H9 (cell line): Measurements from ENCODE around the gene TRIP6. TPM values are rescaled to one million over a fixed set of nuclear protein-coding genes. Genes with fewer than 3 reads are reported as not detected.

Source experiments
- DNase-seq: peaks from one replicate; pipeline ENCODE4 v3.0.0-alpha.2; 2017
- H2AFZ ChIP-seq: one replicate; pipeline ENCODE4 v1.6.1; 2013; ENCODE audit warnings: mild to moderate bottlenecking, low read length, control low read depth, moderate library complexity
- H2AK5ac ChIP-seq: 2 replicates; pipeline ENCODE4 v1.6.1; 2013; ENCODE audit warnings: low read length, control low read depth, mixed read lengths; ENCODE audit not compliant: insufficient read length
- H2BK120ac ChIP-seq: one replicate; pipeline ENCODE4 v1.6.1; 2013; ENCODE audit warnings: low read depth, mild to moderate bottlenecking, low read length, control low read depth, inconsistent platforms; ENCODE audit not compliant: poor library complexity, severe bottlenecking
- H2BK12ac ChIP-seq: 2 replicates; pipeline ENCODE4 v1.6.1; 2013; ENCODE audit warnings: low read length, control low read depth, mixed read lengths, low read depth; ENCODE audit not compliant: insufficient read length
- H2BK15ac ChIP-seq: 2 replicates; pipeline ENCODE4 v1.6.1; 2013; ENCODE audit warnings: low read depth, low read length, control low read depth
- H2BK20ac ChIP-seq: one replicate; pipeline ENCODE4 v1.6.1; 2013; ENCODE audit warnings: low read depth, mild to moderate bottlenecking, low read length, control low read depth, inconsistent platforms; ENCODE audit not compliant: poor library complexity, severe bottlenecking
- H2BK5ac ChIP-seq: 2 replicates; pipeline ENCODE4 v1.6.1; 2013; ENCODE audit warnings: low read length, control low read depth, mixed read lengths; ENCODE audit not compliant: insufficient read length
- H3K14ac ChIP-seq: 2 replicates; pipeline ENCODE4 v1.6.1; 2013; ENCODE audit warnings: low read length, control low read depth; ENCODE audit not compliant: insufficient read depth
- H3K18ac ChIP-seq: 2 replicates; pipeline ENCODE4 v1.6.1; 2013; ENCODE audit warnings: low read depth, mild to moderate bottlenecking, mixed read lengths, low read length, control low read depth; ENCODE audit not compliant: insufficient read length
- H3K23ac ChIP-seq: 2 replicates; pipeline ENCODE4 v1.6.1; 2013; ENCODE audit warnings: low read length, control low read depth, mixed read lengths, low read depth; ENCODE audit not compliant: insufficient read length
- H3K23me2 ChIP-seq: 2 replicates; pipeline ENCODE4 v1.6.1; 2013; ENCODE audit warnings: low read depth, mild to moderate bottlenecking, mixed read lengths, low read length, control low read depth; ENCODE audit not compliant: insufficient read length, poor library complexity, severe bottlenecking
- H3K27ac ChIP-seq: 2 replicates; pipeline ENCODE4 v1.5.1; 2013; ENCODE audit warnings: low read length, control low read depth, mixed read lengths, low read depth; ENCODE audit not compliant: insufficient read length
- H3K27me3 ChIP-seq: 2 replicates; pipeline ENCODE4 v1.6.1; 2013; ENCODE audit warnings: low read length, control low read depth, inconsistent platforms; ENCODE audit not compliant: insufficient read depth
- H3K4ac ChIP-seq: 2 replicates; pipeline ENCODE4 v1.6.1; 2013; ENCODE audit warnings: low read depth, mild to moderate bottlenecking, control low read depth, inconsistent platforms, low read length, moderate library complexity
- H3K4me1 ChIP-seq: 2 replicates; pipeline ENCODE4 v1.6.1; 2013; ENCODE audit warnings: low read length, control low read depth, inconsistent platforms; ENCODE audit not compliant: insufficient read depth
- H3K4me2 ChIP-seq: 2 replicates; pipeline ENCODE4 v1.6.1; 2013; ENCODE audit warnings: low read length, control low read depth, mixed read lengths; ENCODE audit not compliant: insufficient read length, insufficient read depth
- H3K56ac ChIP-seq: 2 replicates; pipeline ENCODE4 v1.6.1; 2013; ENCODE audit warnings: low read depth, mild to moderate bottlenecking, mixed read lengths, low read length, control low read depth; ENCODE audit not compliant: insufficient read length
- H3K79me1 ChIP-seq: 2 replicates; pipeline ENCODE4 v1.6.1; 2013; ENCODE audit warnings: low read depth, mild to moderate bottlenecking, moderate library complexity, low read length, control low read depth, inconsistent platforms; ENCODE audit not compliant: insufficient read depth, poor library complexity, severe bottlenecking
- H3K79me2 ChIP-seq: 2 replicates; pipeline ENCODE4 v1.6.1; 2013; ENCODE audit warnings: low read length, control low read depth, inconsistent platforms; ENCODE audit not compliant: insufficient read depth
- H3K9ac ChIP-seq: 2 replicates; pipeline ENCODE4 v1.6.1; 2013; ENCODE audit warnings: low read length, control low read depth, mixed read lengths; ENCODE audit not compliant: insufficient read length; ENCODE audit errors: extremely low read depth
- H3K9me3 ChIP-seq: one replicate; pipeline ENCODE4 v1.6.1; 2013; ENCODE audit warnings: low read depth, low read length, inconsistent platforms; ENCODE audit not compliant: control insufficient read depth
- H3T11ph ChIP-seq: one replicate; pipeline ENCODE4 v1.6.1; 2013; ENCODE audit warnings: mild to moderate bottlenecking, low read length, control low read depth, inconsistent platforms
- H4K20me1 ChIP-seq: one replicate; pipeline ENCODE4 v1.6.1; 2013; ENCODE audit not compliant: control insufficient read depth, insufficient read length, insufficient read depth
- H4K5ac ChIP-seq: 2 replicates; pipeline ENCODE4 v1.6.1; 2013; ENCODE audit warnings: low read depth, mild to moderate bottlenecking, mixed read lengths, low read length, control low read depth; ENCODE audit not compliant: insufficient read length
- H4K8ac ChIP-seq: replicated peaks from 2 replicates; pipeline ENCODE4 v1.6.1; 2013; ENCODE audit warnings: low read length, control low read depth, mixed read lengths, low read depth; ENCODE audit not compliant: insufficient read length
- H4K91ac ChIP-seq: 2 replicates; pipeline ENCODE4 v1.6.1; 2013; ENCODE audit warnings: low read depth, mild to moderate bottlenecking, moderate library complexity, mixed read lengths, low read length, control low read depth; ENCODE audit not compliant: insufficient read length
- H3K27ac Mint-ChIP-seq, 3 experiments: 2 replicates in 2 of 3; 3 replicates in 1 of 3; pipeline ENCODE4 v1.8.0; 2020 to 2021; ENCODE audit warnings: mixed read lengths in 3 of 3, mild to moderate bottlenecking in 1 of 3, moderate library complexity in 1 of 3
- H3K27me3 Mint-ChIP-seq: 2 replicates; pipeline ENCODE4 v1.8.0; 2021; ENCODE audit warnings: low read depth, mild to moderate bottlenecking, moderate library complexity, mixed read lengths
- H3K36me3 Mint-ChIP-seq, 3 experiments: 2 replicates in 2 of 3; 3 replicates in 1 of 3; pipeline ENCODE4 v1.8.0; 2020 to 2021; ENCODE audit warnings: low read depth in 3 of 3, mixed read lengths in 3 of 3; ENCODE audit not compliant: insufficient read depth in 1 of 3
- H3K4me1 Mint-ChIP-seq, 2 experiments: 2 replicates each; pipeline ENCODE4 v1.8.0; 2020; ENCODE audit warnings: mixed read lengths in 2 of 2
- H3K4me3 Mint-ChIP-seq, 2 experiments: 2 replicates in 1 of 2; 3 replicates in 1 of 2; pipeline ENCODE4 v1.8.0; 2020 to 2021; ENCODE audit warnings: mild to moderate bottlenecking in 2 of 2, mixed read lengths in 2 of 2, moderate library complexity in 1 of 2
- H3K9me3 Mint-ChIP-seq, 2 experiments: 2 replicates in 1 of 2; 3 replicates in 1 of 2; pipeline ENCODE4 v1.8.0; 2020; ENCODE audit warnings: mild to moderate bottlenecking in 2 of 2, mixed read lengths in 2 of 2, moderate library complexity in 1 of 2
- WGBS: extraction: QIAGEN DNeasy Blood & Tissue Kit; methylation state at CpG from one replicate; pipeline ENCODE4 v1.1.7; 2013; ENCODE audit warnings: missing lambda C conversion rate, low lambda C conversion rate, mixed read lengths; ENCODE audit not compliant: insufficient read length; ENCODE audit errors: extremely low coverage; 5-methylcytosine and 5-hydroxymethylcytosine counted together
- total RNA-seq: library from RNA; stranded (reverse); gene quantifications from 2 replicates; pipeline ENCODE4 v1.2.1, GENCODE V29; 2021
- TF ChIP-seq, protein P1 (sequence below): fragments of 200-600 bp; sonication (generic); conservative IDR thresholded peaks from 3 replicates; pipeline ENCODE4 v1.8.0; 2021; ENCODE audit warnings: antibody characterized with exemption, mild to moderate bottlenecking

Gene TRIP6
- total RNA-seq, 1 experiment from 2014 or later = 122 TPM

DNA sequence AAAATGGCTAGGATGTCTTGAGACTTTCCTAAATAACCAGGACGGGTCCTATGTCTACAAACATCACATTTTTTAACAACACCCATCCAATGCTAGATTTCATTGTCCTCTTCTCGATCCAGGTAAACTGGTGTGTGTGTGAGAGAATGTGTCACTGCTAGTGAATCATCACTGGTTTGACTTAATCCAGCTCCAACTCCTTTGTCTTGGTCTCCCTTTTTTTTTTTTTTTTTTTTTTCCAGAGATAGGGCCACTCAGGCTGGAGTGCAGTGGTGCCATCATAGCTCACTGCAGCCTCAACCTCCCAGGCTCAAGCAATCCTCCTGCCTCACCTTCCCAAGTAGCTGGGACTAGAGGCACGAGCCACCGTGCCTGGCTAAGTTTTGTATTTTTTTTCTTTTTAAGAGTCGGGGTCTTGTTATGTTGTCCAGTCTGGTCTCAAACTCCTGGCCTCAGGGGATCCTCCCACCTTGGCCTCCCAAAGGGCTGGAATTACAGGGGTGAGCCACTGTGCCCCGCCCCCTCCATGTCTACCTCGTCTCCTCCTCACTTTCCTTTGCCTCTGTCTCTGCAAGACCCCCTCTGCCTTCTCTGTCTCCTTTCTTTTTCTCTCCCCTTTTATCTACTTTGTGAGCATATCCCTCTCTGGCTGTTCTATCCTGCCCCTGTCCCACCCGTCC, 24.5 kb downstream of the TRIP6 start:
- Histone ChIP-seq H3K18ac (no peak overlapping the region), H2BK15ac (no peak overlapping the region), H3K23me2 (peaks cover 36% of the 10 kb centered on the region), H4K20me1 (no peaks in the 10 kb centered on the region), H4K91ac (no peak overlapping the region), H3K9ac (no peak overlapping the region), H3K4me1 (peaks cover 2% of the 10 kb centered on the region; the same call in 1 of the 2 replicates), H2BK12ac (no peak overlapping the region), H3K27me3 (peaks cover 7% of the 10 kb centered on the region), H2AFZ (no peak overlapping the region), H3K27ac (no peak overlapping the region), H3K14ac (no peak overlapping the region), H4K8ac (no peak overlapping the region), H3K79me1 (no peaks in the 10 kb centered on the region), H2BK20ac (no peak overlapping the region), H2BK5ac (no peak overlapping the region), H3K56ac (no peak overlapping the region), H3T11ph (no peak overlapping the region), H3K9me3 (no peaks in the 10 kb centered on the region), H2BK120ac (no peak overlapping the region), H3K4ac (no peak overlapping the region; the same call in 1 of the 2 replicates), H4K5ac (no peak overlapping the region), H3K4me2 (peak overlapping the region; percentile 54), H3K79me2 (peaks cover 6% of the 10 kb centered on the region; the same call in 1 of the 2 replicates), H2AK5ac (no peak overlapping the region), H3K23ac (no peak overlapping the region)
- Mint-ChIP-seq H3K4me1 (peaks cover 39 to 41% of the 10 kb centered on the region in 2 experiments), H3K9me3 (no peaks in the 10 kb centered on the region; a peak in 2 of 5 replicates), H3K27me3 (peaks cover 14% of the 10 kb centered on the region), H3K27ac (peak overlapping the region; percentile 46 to 65 (median 55); a peak in 4 of 7 replicates), H3K4me3 (peak overlapping the region; percentile 80 to 93), H3K36me3 (peaks cover 17 to 23% (median 20%) of the 10 kb centered on the region in 3 experiments)
- no peak for DNase-seq
- whole genome bisulfite sequencing = no CpG with 5 or more reads among the region's 8 CpGs
- TF ChIP-seq, protein P1, sequence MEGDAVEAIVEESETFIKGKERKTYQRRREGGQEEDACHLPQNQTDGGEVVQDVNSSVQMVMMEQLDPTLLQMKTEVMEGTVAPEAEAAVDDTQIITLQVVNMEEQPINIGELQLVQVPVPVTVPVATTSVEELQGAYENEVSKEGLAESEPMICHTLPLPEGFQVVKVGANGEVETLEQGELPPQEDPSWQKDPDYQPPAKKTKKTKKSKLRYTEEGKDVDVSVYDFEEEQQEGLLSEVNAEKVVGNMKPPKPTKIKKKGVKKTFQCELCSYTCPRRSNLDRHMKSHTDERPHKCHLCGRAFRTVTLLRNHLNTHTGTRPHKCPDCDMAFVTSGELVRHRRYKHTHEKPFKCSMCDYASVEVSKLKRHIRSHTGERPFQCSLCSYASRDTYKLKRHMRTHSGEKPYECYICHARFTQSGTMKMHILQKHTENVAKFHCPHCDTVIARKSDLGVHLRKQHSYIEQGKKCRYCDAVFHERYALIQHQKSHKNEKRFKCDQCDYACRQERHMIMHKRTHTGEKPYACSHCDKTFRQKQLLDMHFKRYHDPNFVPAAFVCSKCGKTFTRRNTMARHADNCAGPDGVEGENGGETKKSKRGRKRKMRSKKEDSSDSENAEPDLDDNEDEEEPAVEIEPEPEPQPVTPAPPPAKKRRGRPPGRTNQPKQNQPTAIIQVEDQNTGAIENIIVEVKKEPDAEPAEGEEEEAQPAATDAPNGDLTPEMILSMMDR = no peak
